HG02938 (cell line): ENCODE measurements around the gene PNCK.

ENCODE experiments used
- ATAC-seq: cut with Tn5 transposase; IDR thresholded peaks from one replicate; pipeline ENCODE4 v1.9.1; 2021; ENCODE audit warnings: mild to moderate bottlenecking, moderate library complexity; ENCODE audit not compliant: unreplicated experiment

PNCK gene

GRCh38 chrX:153642051-153642654 lies 31.5 kb downstream of the PNCK start:
- no peak for ATAC-seq

GRCh38 chrX:153641627-153642026 lies 32.0 kb downstream of the PNCK start:
- no peak for ATAC-seq

GRCh38 chrX:153640736-153641575 lies 32.7 kb downstream of the PNCK start:
- no peak for ATAC-seq

- no peak for ATAC-seq
Measured at GRCh38 chrX:153640045-153640686, 33.4 kb downstream of the PNCK start.

GRCh38 chrX:153639177-153640044 lies 34.2 kb downstream of the PNCK start:
- ATAC-seq, result no peak

GRCh38 chrX:153638436-153639176 lies 35.0 kb downstream of the PNCK start:
- ATAC-seq, result no peak

GRCh38 chrX:153638041-153638371 lies 35.6 kb downstream of the PNCK start:
- ATAC-seq, result no peak

- ATAC-seq, result no peak
Measured at GRCh38 chrX:153637121-153638040, 36.2 kb downstream of the PNCK start.

- no peak for ATAC-seq
Measured at GRCh38 chrX:153636716-153637115, 36.9 kb downstream of the PNCK start.

- no peak for ATAC-seq
Measured at GRCh38 chrX:153635788-153636668, 37.6 kb downstream of the PNCK start.

- no peak for ATAC-seq
Measured at GRCh38 chrX:153635388-153635787, 38.2 kb downstream of the PNCK start.

- no peak for ATAC-seq
Measured at GRCh38 chrX:153634832-153635231, 38.8 kb downstream of the PNCK start.

- no peak for ATAC-seq
Measured at GRCh38 chrX:153634236-153634635, 39.4 kb downstream of the PNCK start.

GRCh38 chrX:153633607-153634180 lies 39.9 kb downstream of the PNCK start:
- no peak for ATAC-seq

GRCh38 chrX:153633048-153633447 lies 40.6 kb downstream of the PNCK start:
- ATAC-seq, result no peak

GRCh38 chrX:153632595-153632946 lies 41.0 kb downstream of the PNCK start:
- ATAC-seq, result no peak

- ATAC-seq, result no peak
Measured at GRCh38 chrX:153631907-153632594, 41.6 kb downstream of the PNCK start.

GRCh38 chrX:153631346-153631745 lies 42.3 kb downstream of the PNCK start:
- no peak for ATAC-seq
